Activated CD4-positive, alpha-beta T cell treated with anti-CD3 and anti-CD28 coated beads for 48 hours (primary cell): ENCODE data around the gene SMCR8.

Experiments
- DNase-seq: peaks from one replicate; pipeline ENCODE4 v3.0.0-alpha.2; 2020

Gene SMCR8

GRCh38 chr17:18361837-18362697, 47.0 kb downstream of the SMCR8 start:
- DNase-seq, result no peak

GRCh38 chr17:18362698-18363100, 47.6 kb downstream of the SMCR8 start:
- peak; percentile 28 for DNase-seq

DNA sequence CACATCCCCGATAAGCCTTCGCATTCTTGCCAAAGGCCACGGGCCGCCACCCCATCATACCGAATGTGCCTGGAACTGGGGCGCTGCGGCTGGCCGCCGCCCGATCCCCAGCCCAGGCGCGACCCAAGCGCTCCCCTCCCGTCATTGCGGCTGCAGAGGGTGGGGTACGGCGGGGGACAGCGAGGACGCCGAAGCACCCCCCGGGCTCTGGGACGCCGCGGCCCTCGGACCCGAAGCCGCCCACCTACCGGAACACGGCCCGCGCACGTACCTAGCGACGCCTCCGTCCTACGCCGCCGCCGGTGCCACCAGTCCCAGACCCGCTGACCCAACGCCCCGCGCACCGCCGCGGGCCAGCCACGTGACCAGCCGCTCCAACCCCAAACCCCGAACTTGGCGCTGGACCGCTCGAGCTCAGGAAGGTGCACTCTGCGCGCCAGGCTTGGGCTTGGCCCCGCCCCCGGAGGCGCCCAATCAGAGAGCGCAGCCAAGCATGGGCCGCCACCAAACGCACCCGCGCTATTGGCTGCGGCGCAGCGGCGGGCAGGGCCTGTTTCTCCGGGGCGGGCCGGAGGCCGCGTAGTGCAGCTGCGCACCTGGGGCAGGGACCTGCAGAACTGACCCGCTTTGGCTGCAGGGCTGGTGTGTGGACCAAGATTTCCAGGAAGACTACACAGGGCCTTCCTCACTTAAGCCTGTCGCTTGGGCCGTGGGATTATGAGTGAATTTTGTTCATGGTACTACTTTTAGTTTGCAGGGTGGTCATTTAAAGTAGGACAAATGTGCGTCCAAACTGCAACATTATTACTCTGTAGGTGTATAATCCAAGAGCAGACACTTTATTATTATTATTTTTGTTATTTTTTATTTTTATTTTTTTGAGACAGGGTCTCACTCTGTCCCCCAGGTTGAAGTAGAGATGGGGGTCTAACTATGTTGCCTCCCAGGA, 48.3 kb downstream of the SMCR8 start, which contains the start of gene SHMT1:
Gene SHMT1, minus strand, starts transcription at position 450 of the 949 bp plus-strand sequence. CDS start 7,569 bp downstream, outside the sequence.
- DNase-seq, result peak; percentile 95

GRCh38 chr17:18364166-18364565, 49.1 kb downstream of the SMCR8 start:
- no peak for DNase-seq

GRCh38 chr17:18368946-18369345, 53.9 kb downstream of the SMCR8 start:
- no peak for DNase-seq

GRCh38 chr17:18370761-18371160, 55.7 kb downstream of the SMCR8 start:
- no peak for DNase-seq

DNA sequence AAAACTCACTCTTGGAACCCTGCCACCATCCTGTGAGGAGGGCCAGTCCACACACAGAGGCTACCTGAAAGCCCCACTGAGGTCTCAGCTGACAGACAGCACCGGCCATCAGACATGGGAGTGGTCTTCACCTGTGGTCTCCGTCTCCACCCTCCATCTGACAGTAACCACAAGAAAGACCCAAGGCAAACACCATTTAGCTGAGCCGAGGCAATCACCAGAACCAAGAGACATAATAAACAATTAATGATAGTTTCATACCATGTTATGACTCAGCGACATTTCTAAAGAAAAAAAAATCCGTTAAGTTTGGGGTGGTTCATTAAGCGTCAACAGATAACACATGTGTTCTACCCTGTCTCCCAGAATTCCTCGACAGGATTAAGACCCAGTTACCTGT, 56.4 kb downstream of the SMCR8 start:
- DNase-seq, result no peak

DNA sequence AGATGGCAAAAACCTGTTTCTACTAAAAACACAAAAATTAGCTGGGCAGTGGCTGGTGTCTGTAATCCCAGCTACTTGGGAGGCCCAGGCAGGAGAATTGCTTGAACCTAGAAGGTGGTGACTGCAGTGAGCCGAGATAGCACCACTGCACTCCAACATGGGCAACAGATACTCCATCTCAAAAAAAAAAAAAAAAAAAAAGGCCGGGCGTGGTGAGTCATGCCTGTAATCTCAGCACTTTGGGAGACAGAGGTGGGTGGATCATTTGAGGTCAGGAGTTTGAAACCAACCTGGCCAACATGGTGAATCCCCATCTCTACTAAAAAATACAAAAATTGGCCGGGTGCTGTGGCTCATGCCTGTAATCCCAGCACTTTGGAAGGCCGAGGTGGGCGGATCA, 58.1 kb downstream of the SMCR8 start:
- peak; percentile 21 for DNase-seq

DNA sequence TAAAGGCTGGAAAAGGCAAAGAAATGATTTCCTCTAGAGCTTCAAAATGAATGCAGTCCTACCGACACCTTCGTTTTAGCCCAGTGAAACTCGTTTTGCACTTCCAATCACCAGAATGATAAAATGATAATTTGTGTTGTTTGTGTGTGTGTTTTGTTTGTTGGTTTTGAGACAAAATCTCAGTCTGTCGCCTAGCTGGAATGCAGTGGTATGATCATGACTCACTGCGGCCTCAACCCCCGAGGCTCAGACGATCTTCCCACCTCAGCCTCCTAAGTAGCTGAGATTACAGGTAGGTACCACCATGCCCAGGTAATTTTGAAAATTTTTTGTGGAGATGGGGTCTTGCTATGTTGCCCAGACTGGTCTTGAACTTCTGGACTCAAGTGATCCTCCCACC, 59.1 kb downstream of the SMCR8 start:
- no peak for DNase-seq
